ENCODE results near the gene TBC1D3B.
"Not testable (repeated sequence)": the region's sequence is repeated elsewhere in the genome, so short reads cannot be mapped to it uniquely, and the experiment has no call there.

Gene TBC1D3B

GRCh38 chr17:36176536-36176935, at the start of gene TBC1D3B:
TSS of gene TBC1D3B (minus strand) at chr17:36176636. CDS start at chr17:36175050, 1,586 bp downstream.
- DNase-seq (ENCODE audit: low spot score) = not testable (repeated sequence)

GRCh38 chr17:36222967-36223366, 46.5 kb upstream of the TBC1D3B start:
- not testable (repeated sequence) for DNase-seq (ENCODE audit: low spot score)

- DNase-seq (ENCODE audit: low spot score) = not testable (repeated sequence)
Observed at GRCh38 chr17:36221581-36222100, 45.2 kb upstream of the TBC1D3B start.

GRCh38 chr17:36220737-36221580, 44.5 kb upstream of the TBC1D3B start:
- not testable (repeated sequence) for DNase-seq (ENCODE audit: low spot score)

- DNase-seq (ENCODE audit: low spot score) = not testable (repeated sequence)
Observed at GRCh38 chr17:36219556-36219955, 43.1 kb upstream of the TBC1D3B start.

- not testable (repeated sequence) for DNase-seq (ENCODE audit: low spot score)
Observed at GRCh38 chr17:36215406-36216308, 39.2 kb upstream of the TBC1D3B start.

- DNase-seq (ENCODE audit: low spot score) = no peak
Observed at GRCh38 chr17:36214918-36215317, 38.5 kb upstream of the TBC1D3B start.

- DNase-seq (ENCODE audit: low spot score) = no peak
Observed at GRCh38 chr17:36213695-36214094, 37.3 kb upstream of the TBC1D3B start.

GRCh38 chr17:36212966-36213365, 36.5 kb upstream of the TBC1D3B start:
- DNase-seq (ENCODE audit: low spot score) = no peak

- no peak for DNase-seq (ENCODE audit: low spot score)
Observed at GRCh38 chr17:36212272-36212605, 35.8 kb upstream of the TBC1D3B start.

- not testable (repeated sequence) for DNase-seq (ENCODE audit: low spot score)
Observed at GRCh38 chr17:36211484-36212271, 35.2 kb upstream of the TBC1D3B start.

GRCh38 chr17:36210439-36211211, 34.2 kb upstream of the TBC1D3B start, which contains the start of gene CCL4L2:
TSS of gene CCL4L2 (plus strand) at chr17:36211063.
- DNase-seq (ENCODE audit: low spot score) = not testable (repeated sequence)

- DNase-seq (ENCODE audit: low spot score) = no peak
Observed at GRCh38 chr17:36209575-36209974, 33.1 kb upstream of the TBC1D3B start.

GRCh38 chr17:36207383-36207782, 30.9 kb upstream of the TBC1D3B start:
- not testable (repeated sequence) for DNase-seq (ENCODE audit: low spot score)

- DNase-seq (ENCODE audit: low spot score) = not testable (repeated sequence)
Observed at GRCh38 chr17:36206486-36206821, 30.0 kb upstream of the TBC1D3B start.

GRCh38 chr17:36205637-36206485, 29.4 kb upstream of the TBC1D3B start:
- no peak for DNase-seq (ENCODE audit: low spot score)

GRCh38 chr17:36204724-36205500, 28.5 kb upstream of the TBC1D3B start:
- no peak for DNase-seq (ENCODE audit: low spot score)

GRCh38 chr17:36203335-36203734, 26.9 kb upstream of the TBC1D3B start:
- DNase-seq (ENCODE audit: low spot score) = no peak

- DNase-seq (ENCODE audit: low spot score) = not testable (repeated sequence)
Observed at GRCh38 chr17:36201506-36201905, 25.1 kb upstream of the TBC1D3B start.
